ENCODE measurements around the gene CIRBP. TPM values are rescaled to one million over a fixed set of nuclear protein-coding genes. Genes with fewer than 3 reads are reported as not detected.
A peak's percentile ranks its signal among the peaks of the same experiment; 100 is the strongest.

The CIRBP gene
- total and polyA plus RNA-seq, 9 of the 15 experiments (the other 6 are each of a cell fraction or from before 2014, with no cell fraction given) = 20.5 to 327 (median 176) TPM

DNA sequence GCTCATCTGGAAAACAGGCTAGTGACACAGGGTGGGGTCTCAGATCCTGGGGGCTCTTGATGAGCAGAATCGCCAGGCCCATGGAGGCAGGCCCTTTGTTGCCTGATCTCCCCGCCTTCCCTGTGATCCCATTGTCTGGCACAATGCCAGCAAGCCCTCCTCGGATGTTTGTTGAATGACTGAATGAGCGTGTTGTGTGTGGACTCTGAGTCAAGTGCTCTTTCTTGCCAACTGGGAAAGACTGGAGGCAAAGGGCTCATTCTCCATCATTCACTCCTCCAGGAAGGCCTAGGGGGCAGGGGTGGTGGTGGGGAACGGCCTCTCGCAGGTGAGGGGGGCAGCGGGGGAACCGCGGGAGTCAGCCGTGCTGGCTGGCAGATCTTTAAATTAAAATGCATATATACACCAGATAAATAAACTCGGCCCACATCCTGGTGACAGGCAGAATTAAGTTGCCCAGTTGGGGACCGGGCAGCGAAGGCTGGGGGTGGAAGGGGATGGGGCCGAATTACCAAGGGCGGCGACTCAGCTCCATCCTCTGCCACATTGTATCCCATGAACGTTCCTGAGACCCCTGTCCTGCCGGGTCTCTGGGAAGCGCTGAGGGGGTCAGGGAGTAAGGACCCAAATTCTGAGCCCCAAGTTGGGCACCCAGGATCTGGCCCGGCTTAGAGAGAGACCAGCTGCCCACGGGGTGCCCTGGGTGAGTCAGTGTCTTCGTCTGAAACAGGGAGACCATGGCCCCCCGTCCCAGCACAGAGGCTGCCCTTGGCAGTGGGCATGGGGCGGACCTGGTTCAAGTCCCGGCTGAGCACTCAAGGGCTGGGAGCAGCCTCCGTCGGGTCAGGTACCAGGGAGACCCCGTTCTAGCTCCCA is 41.1 kb downstream of the CIRBP start:
- no peaks in the 10 kb centered on the region for H3K36me3 ChIP-seq (ENCODE audit: control insufficient read depth, insufficient read depth, low read length)
- H3K27ac ChIP-seq (ENCODE audit: extremely low read depth, low read depth, low read length) = no peak overlapping the region
- H4K20me1 ChIP-seq (replicated peaks; ENCODE audit: control insufficient read depth, insufficient read depth, low read length) = peaks cover 8% of the 10 kb centered on the region; the same call in 1 of the 2 replicates
- in situ Hi-C loops (cut with MboI) = no loop called here
- no peaks in the 10 kb centered on the region for H3K27me3 ChIP-seq (ENCODE audit: control insufficient read depth in 2 of 2, insufficient read depth in 2 of 2, low read length in 2 of 2)
- H3K4me3 ChIP-seq = no peak overlapping the region
- peaks cover 6 to 71% of the 10 kb centered on the region in 2 experiments for H3K4me1 ChIP-seq (replicated peaks in 1 of 2; ENCODE audit: control insufficient read depth in 2 of 2, insufficient read depth in 2 of 2, low read length in 2 of 2)
- ATAC-seq (no peak), FAIRE-seq (no peak), DNase-seq (ENCODE audit: extremely low read depth in 1 of 4, low spot score in 3 of 4) (no peak)
- peak overlapping the region in 1 of 2 experiments; percentile 71; a peak in 1 of 4 replicates for H3K9ac ChIP-seq (ENCODE audit: insufficient read depth in 1 of 2, low read depth in 2 of 2, low read length in 2 of 2)
- POLR2A ChIA-PET = interaction anchor here (0.7 to 1.4 kb wide), 2 partner anchors 17 to 41 kb away, joined by 3 to 5 read pairs; partner anchors contain the start of gene CIRBP
- H3K79me2 ChIP-seq (ENCODE audit: control insufficient read depth, insufficient read depth, low read length) = peaks cover 16% of the 10 kb centered on the region; the same call in 2 of the 3 replicates
- no TSS peak for BruUV-seq (replicated peaks)
- H3K9me3 ChIP-seq (replicated peaks; ENCODE audit: control insufficient read depth, insufficient read depth, low read depth, low read length) = no peaks in the 10 kb centered on the region
- WGBS (ENCODE audit: insufficient coverage, low coverage, missing lambda C conversion rate) = 61% methylated on average over 25 of the region's 28 CpGs
- H2AFZ ChIP-seq (ENCODE audit: low read depth, low read length) = no peak overlapping the region
- CTCF ChIA-PET (ENCODE audit: low intra/inter-chr PET ratio) = interaction anchor here (0.6 kb wide), 1 partner anchor 233 kb away, joined by 6 read pairs; no protein-coding TSS in a partner anchor
- no peak overlapping the region for H3K4me2 ChIP-seq (ENCODE audit: insufficient read depth, low read length)
- H3K9me1 ChIP-seq (ENCODE audit: control insufficient read depth, insufficient read depth, low read length) = no peaks in the 10 kb centered on the region
- intact Hi-C loops (cut with micrococcal nuclease) = no loop called here
- no peak for TF ChIP-seq NFYB (IDR thresholded peaks at IDR 0.05; ENCODE audit: extremely low read depth, insufficient read length)
- TF ChIP-seq CHD4 (IDR thresholded peaks at IDR 0.05; ENCODE audit: insufficient read depth, insufficient replicate concordance, low read depth, low read length, poor library complexity, severe bottlenecking) = peak; percentile 98
- TF ChIP-seq BCOR (IDR thresholded peaks at IDR 0.05) = peak; percentile 100
- no peak for TF ChIP-seq TEAD2 (tag; IDR thresholded peaks at IDR 0.05)
- TF ChIP-seq PKNOX1 (IDR thresholded peaks at IDR 0.05) = 0 out of 2 replicates have a peak, but pooled peaks have one; percentile 6
- TF ChIP-seq HDGF (IDR thresholded peaks at IDR 0.05) = 0 out of 2 replicates have a peak, but pooled peaks have one; percentile 74
- 0 out of 2 replicates have a peak, but pooled peaks have one; percentile 17 for TF ChIP-seq POLR2G (IDR thresholded peaks at IDR 0.05; ENCODE audit: low read depth, low read length)
- peak; percentile 93 to 96 for TF ChIP-seq KDM1A (IDR thresholded peaks at IDR 0.05)
- TF ChIP-seq PHF20 (IDR thresholded peaks at IDR 0.05; ENCODE audit: partially characterized antibody) = peak; percentile 68
- TF ChIP-seq ZNF24 (IDR thresholded peaks at IDR 0.05) = peak; percentile 34; the same call in 1 of the 2 replicates
- peak; percentile 99 for TF ChIP-seq ZNF3 (CRISPR knock-in tag; IDR thresholded peaks at IDR 0.05)
- TF ChIP-seq NFIC (IDR thresholded peaks at IDR 0.05) = peak; percentile 99
- 0 out of 4 replicates have a peak, but pooled peaks have one; percentile 37 to 42 for TF ChIP-seq HDAC1 (IDR thresholded peaks at IDR 0.05)
- TF ChIP-seq LEF1 (IDR thresholded peaks at IDR 0.05) = no peak
- peak; percentile 93 for TF ChIP-seq HDAC2 (IDR thresholded peaks at IDR 0.05)
- peak; percentile 72 to 84 for TF ChIP-seq RCOR1 (IDR thresholded peaks at IDR 0.05; ENCODE audit: borderline replicate concordance in 1 of 2, low read depth in 2 of 2, low read length in 2 of 2)
- TF ChIP-seq HNRNPL (IDR thresholded peaks at IDR 0.05; ENCODE audit: low read depth, low read length) = no peak
- peak; percentile 94 for TF ChIP-seq ADNP (tag; IDR thresholded peaks at IDR 0.05)
- TF ChIP-seq SMARCA5 (IDR thresholded peaks at IDR 0.05) = peak; percentile 96
- 0 out of 2 replicates have a peak, but pooled peaks have one; percentile 13 for TF ChIP-seq ZBTB7A (IDR thresholded peaks at IDR 0.05; ENCODE audit: borderline replicate concordance, control insufficient read depth, low read depth, low read length)
- peak; percentile 93 for TF ChIP-seq PTBP1 (IDR thresholded peaks at IDR 0.05; ENCODE audit: low read depth, low read length)
- TF ChIP-seq CBX3 (IDR thresholded peaks at IDR 0.05; ENCODE audit: borderline replicate concordance in 1 of 2, low read length in 2 of 2) = peak in 1 of 2 experiments; percentile 80; a peak in 2 of 3 replicates

All from K562 (cell line).